ENCODE data around the gene ZNF785.

DNA sequence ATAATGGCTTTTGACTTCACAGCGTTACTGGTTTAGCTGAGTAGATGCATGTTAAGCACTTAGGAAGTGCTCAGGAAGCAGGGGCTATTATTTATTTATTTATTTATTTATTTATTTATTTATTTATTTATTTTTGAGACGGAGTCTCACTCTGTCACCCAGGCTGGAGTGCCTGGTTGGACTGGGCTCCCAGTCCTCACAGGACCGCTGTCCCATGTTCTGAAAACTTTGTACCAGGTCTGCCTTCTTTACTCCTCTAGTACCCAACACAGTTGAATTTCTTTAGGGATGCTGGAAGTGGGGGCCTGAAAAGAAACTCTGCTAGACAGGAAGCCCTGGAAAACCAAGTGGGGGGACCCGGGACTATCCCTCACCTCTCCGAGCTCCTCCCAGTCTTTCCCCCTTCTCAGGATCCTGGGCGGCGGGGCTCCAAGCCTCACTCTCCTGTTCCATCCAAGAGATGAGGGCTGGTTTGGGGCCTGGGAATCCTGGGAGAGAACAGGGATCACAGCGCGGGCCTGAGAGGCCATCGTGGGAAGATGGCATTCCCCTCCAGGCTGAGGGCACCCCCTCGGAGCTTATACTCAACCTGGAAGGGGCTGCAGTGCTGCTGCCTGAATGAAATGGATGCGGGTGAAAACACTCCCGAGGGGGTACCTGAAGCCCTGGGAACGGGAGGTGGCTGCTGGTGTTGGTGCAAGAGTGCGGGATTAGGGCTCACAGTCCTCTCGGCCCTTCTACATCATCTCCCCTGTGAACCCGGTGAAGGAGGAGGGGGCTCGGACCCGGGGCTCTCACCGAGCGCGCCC is 14.7 kb downstream of the ZNF785 start:
- no peak for TF ChIP-seq POLR2A (IDR thresholded peaks at IDR 0.05)
- TF ChIP-seq, protein P1, sequence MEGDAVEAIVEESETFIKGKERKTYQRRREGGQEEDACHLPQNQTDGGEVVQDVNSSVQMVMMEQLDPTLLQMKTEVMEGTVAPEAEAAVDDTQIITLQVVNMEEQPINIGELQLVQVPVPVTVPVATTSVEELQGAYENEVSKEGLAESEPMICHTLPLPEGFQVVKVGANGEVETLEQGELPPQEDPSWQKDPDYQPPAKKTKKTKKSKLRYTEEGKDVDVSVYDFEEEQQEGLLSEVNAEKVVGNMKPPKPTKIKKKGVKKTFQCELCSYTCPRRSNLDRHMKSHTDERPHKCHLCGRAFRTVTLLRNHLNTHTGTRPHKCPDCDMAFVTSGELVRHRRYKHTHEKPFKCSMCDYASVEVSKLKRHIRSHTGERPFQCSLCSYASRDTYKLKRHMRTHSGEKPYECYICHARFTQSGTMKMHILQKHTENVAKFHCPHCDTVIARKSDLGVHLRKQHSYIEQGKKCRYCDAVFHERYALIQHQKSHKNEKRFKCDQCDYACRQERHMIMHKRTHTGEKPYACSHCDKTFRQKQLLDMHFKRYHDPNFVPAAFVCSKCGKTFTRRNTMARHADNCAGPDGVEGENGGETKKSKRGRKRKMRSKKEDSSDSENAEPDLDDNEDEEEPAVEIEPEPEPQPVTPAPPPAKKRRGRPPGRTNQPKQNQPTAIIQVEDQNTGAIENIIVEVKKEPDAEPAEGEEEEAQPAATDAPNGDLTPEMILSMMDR (IDR thresholded peaks at IDR 0.05): no peak

Data from lower leg skin (tissue), 3 donors.